NB4 (cell line): ENCODE data around the gene TTC22.

ENCODE experiments used
- DNase-seq: peaks from one replicate; pipeline ENCODE4 v3.0.0; 2010; ENCODE audit warnings: low read depth
- H3K4me3 ChIP-seq: one replicate; pipeline ENCODE4 v1.5.1; 2011; ENCODE audit warnings: mild to moderate bottlenecking, low read depth, low read length, moderate library complexity
- MYC ChIP-seq: IDR thresholded peaks from 2 replicates; pipeline ENCODE4 v1.6.1; 2011; ENCODE audit warnings: low read depth, low read length
- POLR2A ChIP-seq: IDR thresholded peaks from 2 replicates; pipeline ENCODE4 v1.6.1; 2011; ENCODE audit warnings: mild to moderate bottlenecking; ENCODE audit not compliant: insufficient read length; ENCODE audit errors: extremely low read depth
- TF ChIP-seq, protein P1 (sequence below): IDR thresholded peaks from one replicate; pipeline ENCODE4 v1.5.1; 2012; ENCODE audit warnings: low read depth, low read length
- TF ChIP-seq, protein P2 (sequence below): IDR thresholded peaks from 2 replicates; pipeline ENCODE4 v1.6.1; 2011; ENCODE audit warnings: low read depth, low read length

TTC22 gene

DNA sequence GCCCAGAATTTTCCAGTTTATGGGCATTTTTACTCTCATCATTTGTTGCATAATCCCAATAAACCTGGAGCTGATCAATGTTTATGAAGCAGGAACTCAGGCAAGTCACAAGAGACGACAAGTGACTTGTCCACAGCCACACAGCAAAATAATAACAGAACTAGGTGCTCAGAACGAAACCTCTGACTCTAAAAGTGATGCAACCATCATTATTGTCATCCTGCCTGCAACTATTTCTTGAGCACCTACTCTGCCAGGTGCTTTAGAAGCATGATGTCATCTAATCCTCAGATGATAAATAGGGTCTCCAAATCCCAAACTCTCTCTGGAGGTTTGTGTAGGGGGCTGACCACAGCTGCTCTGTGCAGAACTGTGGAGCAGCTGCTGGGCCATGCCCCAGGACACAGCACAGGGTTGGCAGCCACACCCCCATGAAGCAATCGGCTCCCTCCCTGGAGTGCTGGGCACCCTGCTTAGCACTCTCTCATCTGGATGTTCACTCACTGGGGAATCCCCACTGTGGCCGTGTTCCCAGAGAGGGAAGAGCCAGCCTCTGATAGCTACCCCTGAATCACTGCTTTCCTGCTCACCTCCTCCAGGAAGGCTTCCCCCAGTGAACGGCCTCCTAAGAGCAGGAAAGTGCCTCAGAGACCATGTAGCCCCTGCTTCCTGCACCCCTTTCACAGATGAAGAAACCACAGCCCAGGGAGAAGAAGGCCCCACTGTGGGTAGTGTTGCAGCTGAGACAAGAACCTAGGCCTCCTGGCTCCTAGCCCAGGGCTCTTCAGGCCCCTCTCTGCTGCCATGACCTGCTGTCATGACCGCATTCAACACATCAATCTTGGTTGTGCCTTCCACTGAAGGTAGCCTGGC, 2.1 kb downstream of the TTC22 start:
- peak; percentile 43 for DNase-seq
- TF ChIP-seq, protein P1, sequence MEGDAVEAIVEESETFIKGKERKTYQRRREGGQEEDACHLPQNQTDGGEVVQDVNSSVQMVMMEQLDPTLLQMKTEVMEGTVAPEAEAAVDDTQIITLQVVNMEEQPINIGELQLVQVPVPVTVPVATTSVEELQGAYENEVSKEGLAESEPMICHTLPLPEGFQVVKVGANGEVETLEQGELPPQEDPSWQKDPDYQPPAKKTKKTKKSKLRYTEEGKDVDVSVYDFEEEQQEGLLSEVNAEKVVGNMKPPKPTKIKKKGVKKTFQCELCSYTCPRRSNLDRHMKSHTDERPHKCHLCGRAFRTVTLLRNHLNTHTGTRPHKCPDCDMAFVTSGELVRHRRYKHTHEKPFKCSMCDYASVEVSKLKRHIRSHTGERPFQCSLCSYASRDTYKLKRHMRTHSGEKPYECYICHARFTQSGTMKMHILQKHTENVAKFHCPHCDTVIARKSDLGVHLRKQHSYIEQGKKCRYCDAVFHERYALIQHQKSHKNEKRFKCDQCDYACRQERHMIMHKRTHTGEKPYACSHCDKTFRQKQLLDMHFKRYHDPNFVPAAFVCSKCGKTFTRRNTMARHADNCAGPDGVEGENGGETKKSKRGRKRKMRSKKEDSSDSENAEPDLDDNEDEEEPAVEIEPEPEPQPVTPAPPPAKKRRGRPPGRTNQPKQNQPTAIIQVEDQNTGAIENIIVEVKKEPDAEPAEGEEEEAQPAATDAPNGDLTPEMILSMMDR, result no peak
- TF ChIP-seq, protein P2, sequence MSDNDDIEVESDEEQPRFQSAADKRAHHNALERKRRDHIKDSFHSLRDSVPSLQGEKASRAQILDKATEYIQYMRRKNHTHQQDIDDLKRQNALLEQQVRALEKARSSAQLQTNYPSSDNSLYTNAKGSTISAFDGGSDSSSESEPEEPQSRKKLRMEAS, result no peak
- TF ChIP-seq POLR2A (no peak), MYC (no peak)
- H3K4me3 ChIP-seq, result no peak overlapping the region

DNA sequence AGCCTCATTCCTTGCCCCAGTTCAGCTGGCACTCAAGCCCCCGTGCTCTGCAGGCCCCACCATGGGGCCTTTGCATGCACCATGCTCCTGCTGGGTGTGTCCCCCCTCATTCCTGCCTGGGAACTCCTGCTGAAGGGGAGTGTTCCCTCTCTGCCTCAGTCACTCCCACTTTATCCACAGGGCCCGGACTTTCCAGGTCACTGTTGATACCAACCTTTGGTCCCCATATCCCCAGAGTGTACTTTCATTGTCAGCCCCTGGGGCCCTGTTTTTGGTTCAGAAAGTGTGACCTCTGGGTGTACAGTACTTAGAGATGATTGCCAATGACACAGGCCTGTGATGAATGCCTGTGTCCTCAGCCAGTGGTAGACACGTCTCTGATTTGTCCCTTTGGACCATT, 2.9 kb downstream of the TTC22 start:
- H3K4me3 ChIP-seq, result no peak overlapping the region
- DNase-seq, result no peak
- TF ChIP-seq, protein P2, result no peak
- no peak for TF ChIP-seq MYC
- TF ChIP-seq, protein P1, result no peak
- no peak for TF ChIP-seq POLR2A

DNA sequence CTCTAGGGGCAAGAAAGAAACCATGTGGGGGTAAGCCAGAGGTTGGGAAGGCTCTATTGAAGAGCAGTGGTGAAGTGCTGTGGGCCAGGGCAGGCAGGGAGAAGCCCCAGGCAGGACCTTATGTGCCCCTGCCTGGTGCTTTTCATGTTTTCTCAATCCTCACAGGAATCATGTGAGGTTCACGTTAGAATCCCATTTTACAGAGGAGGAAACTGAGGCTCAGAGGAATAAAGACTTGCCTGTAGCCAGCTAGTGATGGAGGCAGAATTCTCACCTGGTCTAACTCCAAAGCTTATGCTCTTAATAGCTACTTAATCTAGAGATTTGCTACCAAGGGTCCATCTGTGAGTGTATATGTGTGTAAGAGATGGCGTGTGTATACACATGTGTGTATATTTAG, 4.2 kb downstream of the TTC22 start:
- H3K4me3 ChIP-seq, result no peak overlapping the region
- TF ChIP-seq POLR2A (no peak), MYC (no peak)
- TF ChIP-seq, protein P2, result no peak
- TF ChIP-seq, protein P1, result no peak
- DNase-seq, result no peak

DNA sequence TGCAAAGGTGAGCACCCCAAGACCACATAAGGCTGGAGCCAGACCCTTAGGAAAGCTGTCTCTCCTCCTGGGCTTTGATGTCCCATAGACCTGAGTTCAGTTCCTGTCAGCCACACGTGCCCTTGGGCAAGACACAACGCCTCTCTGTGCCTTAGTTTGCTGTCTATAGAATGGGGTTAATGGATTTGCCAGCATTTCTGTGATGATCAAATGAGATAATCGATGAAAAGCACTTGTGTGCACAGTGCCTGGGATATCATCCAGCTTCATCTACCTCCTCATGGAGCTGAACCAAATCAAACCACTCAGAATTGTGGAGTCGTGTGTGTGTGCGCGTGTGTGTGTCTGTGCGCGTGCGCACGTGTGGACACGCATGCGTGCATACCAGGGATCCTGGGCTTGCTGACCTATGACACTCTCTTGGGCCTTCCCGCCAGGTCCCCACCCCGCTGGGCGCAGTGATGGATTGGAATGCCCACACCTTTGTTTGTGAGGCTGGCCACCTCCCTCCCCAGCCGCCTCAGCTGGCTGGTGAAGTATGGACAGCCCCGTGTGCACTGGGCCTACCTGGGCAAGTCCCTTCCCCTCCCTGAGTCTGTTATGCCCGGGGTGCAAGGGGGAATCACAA, 5.2 kb downstream of the TTC22 start:
- no peak for DNase-seq
- H3K4me3 ChIP-seq, result no peak overlapping the region
- TF ChIP-seq POLR2A (no peak), MYC (no peak)
- TF ChIP-seq, protein P1, result no peak
- TF ChIP-seq, protein P2, result no peak

DNA sequence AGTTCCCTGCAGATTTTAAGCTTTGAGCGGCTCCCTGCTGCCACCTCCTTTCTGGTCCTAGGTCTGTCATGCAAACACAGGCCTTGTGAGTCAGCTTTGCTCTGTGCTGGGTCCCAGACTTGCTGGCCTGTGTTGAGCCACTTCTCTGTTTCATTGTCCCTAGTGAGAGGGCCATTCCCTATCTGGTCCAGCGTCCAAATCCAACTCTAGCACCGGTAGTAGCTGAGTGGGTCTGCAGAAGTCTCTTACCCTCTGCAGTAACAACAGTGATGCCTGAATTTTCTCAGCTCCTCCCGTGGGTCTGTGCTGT, 5.8 kb downstream of the TTC22 start:
- TF ChIP-seq, protein P1, result no peak
- TF ChIP-seq MYC (no peak), POLR2A (no peak)
- TF ChIP-seq, protein P2, result no peak
- no peak for DNase-seq
- no peak overlapping the region for H3K4me3 ChIP-seq
